CD14-positive monocyte (primary cell): ENCODE measurements around the gene PCF11. TPM values are rescaled to one million over a fixed set of nuclear protein-coding genes. Genes with fewer than 3 reads are reported as not detected.

Source experiments
- DNase-seq, 3 donors: peaks; one replicate each; pipeline ENCODE4 v3.0.0-alpha.2; 2011 to 2022
- H2AFZ ChIP-seq: 2 replicates; pipeline ENCODE4 v1.6.0; 2012; ENCODE audit warnings: mild to moderate bottlenecking, low read depth, low read length, inconsistent platforms; ENCODE audit not compliant: insufficient read depth, poor library complexity, severe bottlenecking
- H3K27ac ChIP-seq, 2 donors: 1 replicate in 1 of 2; 2 replicates in 1 of 2; pipeline ENCODE4 v1.5.1; 2012 to 2013; ENCODE audit warnings: low read length in 2 of 2, control low read depth in 1 of 2, inconsistent platforms in 1 of 2, low read depth in 1 of 2, mild to moderate bottlenecking in 1 of 2
- H3K27me3 ChIP-seq, 2 donors: one replicate each; pipeline versions ENCODE4 v1.6.0 to v1.6.1; 2011 to 2013; ENCODE audit warnings: low read length in 2 of 2; ENCODE audit not compliant: control insufficient read depth in 2 of 2, insufficient read depth in 2 of 2
- H3K36me3 ChIP-seq, 2 donors: replicated peaks in 1 of 2; 1 replicate in 1 of 2; 2 replicates in 1 of 2; pipeline versions ENCODE4 v1.5.1 to v1.6.1; 2012 to 2013; ENCODE audit warnings: low read length in 2 of 2, control low read depth in 1 of 2, inconsistent platforms in 1 of 2, mild to moderate bottlenecking in 1 of 2; ENCODE audit not compliant: insufficient read depth in 2 of 2, control insufficient read depth in 1 of 2
- H3K4me1 ChIP-seq, 2 donors: 1 replicate in 1 of 2; 2 replicates in 1 of 2; pipeline versions ENCODE4 v1.5.1 to v1.6.1; 2012 to 2013; ENCODE audit warnings: low read length in 2 of 2, control low read depth in 1 of 2, inconsistent platforms in 1 of 2, mild to moderate bottlenecking in 1 of 2, moderate library complexity in 1 of 2; ENCODE audit not compliant: insufficient read depth in 2 of 2, control insufficient read depth in 1 of 2
- H3K4me2 ChIP-seq: replicated peaks from 2 replicates; pipeline ENCODE3; 2012; ENCODE audit warnings: low read length, moderate library complexity, mild to moderate bottlenecking; ENCODE audit not compliant: poor library complexity, severe bottlenecking; ENCODE audit errors: extremely low read depth
- H3K4me3 ChIP-seq, 3 experiments: fragments of 200-600 bp in 1 of 3; sonication (generic) in 1 of 3; replicated peaks in 1 of 3; 1 replicate in 2 of 3; 2 replicates in 1 of 3; pipeline ENCODE4 v1.5.1; 2011 to 2013; ENCODE audit warnings: low read length in 3 of 3, mild to moderate bottlenecking in 3 of 3, control low read depth in 2 of 3, low read depth in 2 of 3, inconsistent platforms in 1 of 3, moderate library complexity in 1 of 3
- H3K79me2 ChIP-seq: 2 replicates; pipeline ENCODE4 v1.6.0; 2012; ENCODE audit warnings: mild to moderate bottlenecking, control low read depth, inconsistent platforms, low read length, moderate library complexity; ENCODE audit not compliant: insufficient read depth
- H3K9ac ChIP-seq: 2 replicates; pipeline ENCODE4 v1.6.0; 2017; ENCODE audit warnings: low read length, mild to moderate bottlenecking; ENCODE audit not compliant: insufficient read depth, poor library complexity, severe bottlenecking
- H3K9me3 ChIP-seq, 2 donors: replicated peaks in 1 of 2; 1 replicate in 1 of 2; 2 replicates in 1 of 2; pipeline versions ENCODE4 v1.5.1 to v1.6.1; 2012 to 2013; ENCODE audit warnings: low read length in 2 of 2, control low read depth in 1 of 2; ENCODE audit not compliant: control insufficient read depth in 1 of 2, insufficient read depth in 1 of 2
- H4K20me1 ChIP-seq: 2 replicates; pipeline ENCODE4 v1.6.0; 2012; ENCODE audit warnings: mild to moderate bottlenecking, low read length, control low read depth, moderate library complexity; ENCODE audit not compliant: insufficient read depth
- H3K27ac Mint-ChIP-seq, 7 donors: one replicate each; pipeline ENCODE4 v1.8.0; 2020; ENCODE audit warnings: mild to moderate bottlenecking in 7 of 7, mixed read lengths in 7 of 7, moderate library complexity in 6 of 7, inconsistent platforms in 2 of 7
- H3K27me3 Mint-ChIP-seq, 3 donors: one replicate each; pipeline ENCODE4 v1.8.0; 2021 to 2022; ENCODE audit warnings: low read depth in 3 of 3, mild to moderate bottlenecking in 3 of 3, mixed read lengths in 3 of 3, moderate library complexity in 3 of 3, inconsistent platforms in 1 of 3
- H3K36me3 Mint-ChIP-seq, 2 donors: one replicate each; pipeline ENCODE4 v1.8.0; 2020; ENCODE audit warnings: mixed read lengths in 2 of 2, inconsistent platforms in 1 of 2, mild to moderate bottlenecking in 1 of 2
- H3K4me1 Mint-ChIP-seq: one replicate; pipeline ENCODE4 v1.8.0; 2020; ENCODE audit warnings: mild to moderate bottlenecking, mixed read lengths
- H3K4me3 Mint-ChIP-seq, 2 donors: one replicate each; pipeline ENCODE4 v1.8.0; 2020; ENCODE audit warnings: mild to moderate bottlenecking in 2 of 2, mixed read lengths in 2 of 2, moderate library complexity in 1 of 2
- H3K9me3 Mint-ChIP-seq, 7 donors: one replicate each; pipeline ENCODE4 v1.8.0; 2020 to 2022; ENCODE audit warnings: mixed read lengths in 7 of 7, mild to moderate bottlenecking in 6 of 7, moderate library complexity in 6 of 7, inconsistent platforms in 2 of 7
- WGBS: methylation state at CpG from one replicate; pipeline ENCODE4 v1.1.5; 2013; ENCODE audit warnings: missing lambda C conversion rate; ENCODE audit not compliant: insufficient coverage; 5-methylcytosine and 5-hydroxymethylcytosine counted together
- intact Hi-C, 2 donors: fragments of 100-400 bp; cut with micrococcal nuclease; formaldehyde crosslinking; loops; one replicate each; pipeline versions ENCODE4 v1.15.0 to v1.15.1; 2023
- polyA plus RNA-seq, 3 donors: library from polyadenylated mRNA; depleted of rRNA in 1 of 3; unstranded in 2 of 3; stranded (reverse) in 1 of 3; fragments of 300-500 nt in 2 of 3; fragments of >200 nt in 1 of 3; fragmentation: Illumina TruSeq in 2 of 3; gene quantifications; 1 replicate in 2 of 3; 2 replicates in 1 of 3; pipeline ENCODE4 v1.2.3, GENCODE V29; 2012 to 2021
- TF ChIP-seq, protein P1 (sequence below): fragments of 200-600 bp; IDR thresholded peaks from one replicate; pipeline ENCODE4 v1.8.0; 2022; ENCODE audit warnings: antibody characterized with exemption, mild to moderate bottlenecking

Gene PCF11
- polyA plus RNA-seq, 3 donors, result 8.3 to 78.1 (median 15.7) TPM

- Histone ChIP-seq H3K27ac (no peak overlapping the region), H3K36me3 (peaks cover 63 to 85% of the 10 kb centered on the region in 2 donors), H3K79me2 (peaks cover 33% of the 10 kb centered on the region), H3K4me3 (no peak overlapping the region), H3K9me3 (no peaks in the 10 kb centered on the region), H2AFZ (no peak overlapping the region), H4K20me1 (peaks cover 67% of the 10 kb centered on the region), H3K27me3 (no peaks in the 10 kb centered on the region), H3K9ac (no peak overlapping the region), H3K4me1 (no peaks in the 10 kb centered on the region), H3K4me2 (no peak overlapping the region)
- DNase-seq, result no peak
- no CpG with 5 or more reads among the region's 1 CpG for WGBS
- Mint-ChIP-seq H3K4me1 (no peaks in the 10 kb centered on the region), H3K9me3 (no peaks in the 10 kb centered on the region), H3K4me3 (no peak overlapping the region), H3K27me3 (no peaks in the 10 kb centered on the region), H3K27ac (no peak overlapping the region), H3K36me3 (peaks cover 59 to 81% of the 10 kb centered on the region in 2 donors)
- TF ChIP-seq, protein P1, sequence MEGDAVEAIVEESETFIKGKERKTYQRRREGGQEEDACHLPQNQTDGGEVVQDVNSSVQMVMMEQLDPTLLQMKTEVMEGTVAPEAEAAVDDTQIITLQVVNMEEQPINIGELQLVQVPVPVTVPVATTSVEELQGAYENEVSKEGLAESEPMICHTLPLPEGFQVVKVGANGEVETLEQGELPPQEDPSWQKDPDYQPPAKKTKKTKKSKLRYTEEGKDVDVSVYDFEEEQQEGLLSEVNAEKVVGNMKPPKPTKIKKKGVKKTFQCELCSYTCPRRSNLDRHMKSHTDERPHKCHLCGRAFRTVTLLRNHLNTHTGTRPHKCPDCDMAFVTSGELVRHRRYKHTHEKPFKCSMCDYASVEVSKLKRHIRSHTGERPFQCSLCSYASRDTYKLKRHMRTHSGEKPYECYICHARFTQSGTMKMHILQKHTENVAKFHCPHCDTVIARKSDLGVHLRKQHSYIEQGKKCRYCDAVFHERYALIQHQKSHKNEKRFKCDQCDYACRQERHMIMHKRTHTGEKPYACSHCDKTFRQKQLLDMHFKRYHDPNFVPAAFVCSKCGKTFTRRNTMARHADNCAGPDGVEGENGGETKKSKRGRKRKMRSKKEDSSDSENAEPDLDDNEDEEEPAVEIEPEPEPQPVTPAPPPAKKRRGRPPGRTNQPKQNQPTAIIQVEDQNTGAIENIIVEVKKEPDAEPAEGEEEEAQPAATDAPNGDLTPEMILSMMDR, result no peak
- intact Hi-C loops, result no loop called here
These were observed 28.8 kb downstream of the PCF11 start for GRCh38 chr11:83185767-83186166.

DNA sequence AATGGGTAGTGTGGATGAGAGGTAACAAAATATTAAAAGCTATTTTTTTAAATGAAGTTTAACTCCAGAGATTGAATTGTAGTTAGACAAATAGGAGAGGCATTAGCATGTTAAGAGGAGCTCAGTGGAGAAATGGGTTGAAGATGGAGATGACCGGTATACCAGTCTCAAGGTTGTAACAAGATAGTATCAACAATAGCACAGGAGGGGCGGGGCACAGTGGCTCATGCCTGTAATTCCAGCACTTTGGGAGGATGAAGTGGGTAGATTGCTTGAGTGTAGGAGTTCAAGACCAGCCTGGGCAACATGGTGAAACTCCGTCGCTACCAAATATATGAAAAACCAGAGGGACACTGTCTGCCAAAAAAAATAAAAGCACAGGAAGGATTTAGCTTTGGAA, 30.5 kb downstream of the PCF11 start:
- Mint-ChIP-seq H3K9me3 (no peaks in the 10 kb centered on the region), H3K36me3 (peaks cover 60 to 83% of the 10 kb centered on the region in 2 donors), H3K27me3 (no peaks in the 10 kb centered on the region), H3K4me3 (no peak overlapping the region), H3K4me1 (peaks cover 3% of the 10 kb centered on the region), H3K27ac (peak overlapping the region in 3 of 7 donors; percentile 17 to 74 (median 32))
- 100% methylated on average over 2 of the region's 4 CpGs for WGBS
- no peak overlapping the region for H3K4me3 ChIP-seq
- peaks cover 53% of the 10 kb centered on the region for H4K20me1 ChIP-seq
- H2AFZ ChIP-seq, result no peak overlapping the region
- no peak for DNase-seq
- intact Hi-C loops, result no loop called here
- H3K4me2 ChIP-seq, result no peak overlapping the region
- H3K9ac ChIP-seq, result no peak overlapping the region
- H3K79me2 ChIP-seq, result peaks cover 31% of the 10 kb centered on the region
- peaks cover 54 to 87% of the 10 kb centered on the region in 2 donors for H3K36me3 ChIP-seq
- H3K27ac ChIP-seq, result no peak overlapping the region
- TF ChIP-seq, protein P1, result no peak
- peaks cover 3 to 4% of the 10 kb centered on the region in 2 donors for H3K4me1 ChIP-seq
- no peaks in the 10 kb centered on the region for H3K27me3 ChIP-seq
- no peaks in the 10 kb centered on the region for H3K9me3 ChIP-seq
